ENCODE measurements around the gene TTLL7.
"Not testable (repeated sequence)": the region's sequence is repeated elsewhere in the genome, so short reads cannot be mapped to it uniquely, and the experiment has no call there.

The TTLL7 gene

DNA sequence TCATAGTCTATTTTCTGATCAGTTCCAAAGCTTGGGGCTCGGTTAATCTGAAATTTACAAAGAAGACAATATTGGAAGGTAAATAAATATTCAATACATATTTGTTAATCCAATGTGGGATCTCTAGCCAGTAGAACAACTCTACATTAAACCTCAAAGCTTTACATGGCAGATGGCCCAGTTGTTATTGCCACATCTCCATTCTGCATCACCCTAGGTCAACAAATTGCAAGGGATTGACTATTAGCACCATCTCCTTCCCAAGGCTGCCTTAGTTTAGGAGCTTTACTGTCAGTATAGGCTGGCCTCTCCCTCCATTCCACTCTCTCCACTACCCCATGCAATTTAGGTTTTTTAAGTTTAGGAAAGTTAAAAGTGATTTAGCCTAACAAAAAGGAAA is 69.7 kb downstream of the TTLL7 start:
- DNase-seq (ENCODE audit: low spot score): no peak

DNA sequence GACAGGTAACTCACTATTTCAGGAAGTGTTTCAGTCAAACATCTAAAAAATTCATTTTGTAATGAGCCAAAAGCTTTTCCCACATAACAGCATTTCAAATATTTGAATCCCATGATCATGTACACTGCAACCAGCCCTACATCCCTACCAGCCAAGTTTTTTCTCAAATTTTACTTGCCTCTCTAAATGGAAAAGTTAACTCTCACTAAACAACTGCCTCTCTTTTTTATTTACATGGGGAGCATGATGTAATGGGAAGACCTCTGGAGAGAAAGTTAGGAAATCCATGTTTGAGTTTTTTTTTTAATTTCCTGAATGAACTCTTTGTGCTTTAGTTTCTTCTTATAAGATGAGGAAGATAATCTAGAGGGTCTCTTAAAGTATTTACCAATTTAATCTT is 70.5 kb downstream of the TTLL7 start:
- DNase-seq (ENCODE audit: low spot score): no peak

DNA sequence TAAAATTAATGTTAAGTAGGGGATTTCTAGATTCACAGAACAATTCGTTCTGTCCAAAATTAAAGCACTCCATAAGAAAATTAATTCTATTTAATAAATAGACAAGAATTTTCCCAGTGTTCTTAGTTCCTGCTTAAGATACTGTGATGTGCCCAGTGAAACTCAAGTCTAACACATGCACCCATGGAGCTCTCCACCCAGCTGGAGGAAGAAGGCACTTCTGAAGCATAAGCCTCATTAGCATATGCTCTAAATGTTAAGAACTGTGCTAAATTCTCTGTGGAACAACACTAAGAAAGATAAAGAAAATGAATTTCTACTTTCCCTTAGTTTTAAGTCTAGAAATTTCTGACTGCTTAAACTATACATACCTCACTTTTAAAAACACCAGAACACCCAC is 71.2 kb downstream of the TTLL7 start:
- DNase-seq (ENCODE audit: low spot score): no peak

DNA sequence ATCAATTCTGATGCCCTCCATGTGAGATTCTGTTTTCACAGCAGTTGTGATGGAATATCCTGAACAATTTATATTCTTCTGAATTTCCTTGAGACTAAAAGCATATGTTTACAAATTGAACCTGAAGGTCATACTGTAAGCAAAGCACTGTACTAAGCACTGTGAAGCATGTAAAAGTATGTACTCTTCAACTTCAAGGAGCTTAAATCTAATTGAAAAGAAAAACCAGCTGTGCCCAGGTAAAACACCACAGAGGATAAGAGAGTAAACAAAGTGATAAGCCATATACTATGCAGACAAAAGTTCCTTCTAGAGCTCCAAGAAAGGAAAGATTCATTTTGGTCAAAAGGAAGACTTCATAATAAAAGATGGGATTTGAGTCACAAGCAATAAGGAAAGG is 71.9 kb downstream of the TTLL7 start:
- DNase-seq (ENCODE audit: low spot score): no peak

DNA sequence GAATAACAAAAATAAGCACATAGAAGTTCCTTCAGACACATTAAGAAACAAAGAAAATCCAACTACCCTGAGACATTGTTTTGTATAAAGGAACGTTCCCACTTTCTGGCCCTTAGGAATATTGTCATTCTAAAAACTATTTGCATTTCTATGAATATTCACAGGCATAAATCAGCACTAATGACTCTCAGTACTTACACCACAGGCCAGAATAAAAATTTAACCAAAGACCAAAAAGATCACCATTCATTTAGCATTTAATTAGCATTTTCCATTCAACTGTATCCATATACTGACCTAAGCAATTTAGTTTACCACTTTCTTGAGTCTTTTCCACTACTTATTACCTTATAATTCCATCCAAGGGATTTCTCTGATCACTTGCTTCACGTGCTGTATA is 75.4 kb downstream of the TTLL7 start:
- no peak for DNase-seq (ENCODE audit: low spot score)

DNA sequence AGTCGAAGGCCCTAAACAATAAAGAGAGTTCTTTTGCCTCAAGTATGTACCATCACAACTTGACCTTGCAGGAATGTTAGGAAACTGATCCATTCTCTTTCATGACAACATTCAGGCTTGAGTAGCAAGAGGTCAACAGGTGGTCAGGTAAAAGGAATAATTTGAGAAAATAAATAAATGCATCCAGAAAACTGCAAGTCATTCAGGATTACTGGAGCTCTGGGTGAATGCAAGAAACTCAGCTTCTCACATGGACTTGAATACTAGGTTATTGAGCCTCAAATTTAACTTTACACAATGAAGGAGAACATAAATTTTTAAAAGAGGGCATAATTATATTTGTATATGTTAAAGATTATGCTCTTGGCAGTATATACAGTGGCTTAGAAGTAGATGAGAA is 76.5 kb downstream of the TTLL7 start:
- no peak for DNase-seq (ENCODE audit: low spot score)

DNA sequence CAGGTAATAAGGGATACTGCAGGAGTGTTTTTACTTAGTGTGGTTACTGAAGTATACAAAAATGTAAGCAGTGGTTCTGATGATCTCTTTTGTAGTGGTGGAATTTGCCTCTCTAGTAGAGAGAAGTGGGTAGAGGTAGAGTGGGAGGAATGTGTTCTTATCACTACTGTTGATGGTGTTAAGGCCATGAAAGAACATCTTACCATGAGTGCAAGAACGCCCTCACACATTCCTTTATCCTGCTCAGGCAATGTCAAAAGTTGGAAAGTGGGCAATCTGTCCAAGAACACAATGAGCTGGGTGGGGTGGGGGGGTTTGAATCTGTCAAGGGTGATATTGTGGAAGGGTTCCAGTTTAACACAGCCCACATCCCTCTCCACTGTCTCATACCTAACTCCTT is 78.6 kb downstream of the TTLL7 start:
- no peak for DNase-seq (ENCODE audit: low spot score)

DNA sequence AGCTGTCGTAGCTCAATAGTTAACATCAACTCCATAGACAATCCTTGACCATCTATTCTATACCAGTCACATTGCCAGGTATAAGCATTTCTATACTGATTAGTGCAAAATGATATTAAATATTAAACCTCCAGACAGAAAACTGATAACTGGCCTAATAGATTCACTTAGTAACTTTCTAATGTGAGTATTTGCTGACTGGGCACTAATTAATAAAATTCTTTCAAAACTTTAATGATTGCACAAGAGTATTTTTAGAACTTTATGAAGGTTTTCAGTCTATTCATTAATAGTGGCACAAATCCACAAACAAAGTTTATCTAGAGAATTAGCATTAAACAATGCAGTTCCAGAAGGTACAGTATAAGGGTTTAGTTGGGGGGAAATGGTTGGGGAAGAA is 79.1 kb downstream of the TTLL7 start:
- no peak for DNase-seq (ENCODE audit: low spot score)

DNA sequence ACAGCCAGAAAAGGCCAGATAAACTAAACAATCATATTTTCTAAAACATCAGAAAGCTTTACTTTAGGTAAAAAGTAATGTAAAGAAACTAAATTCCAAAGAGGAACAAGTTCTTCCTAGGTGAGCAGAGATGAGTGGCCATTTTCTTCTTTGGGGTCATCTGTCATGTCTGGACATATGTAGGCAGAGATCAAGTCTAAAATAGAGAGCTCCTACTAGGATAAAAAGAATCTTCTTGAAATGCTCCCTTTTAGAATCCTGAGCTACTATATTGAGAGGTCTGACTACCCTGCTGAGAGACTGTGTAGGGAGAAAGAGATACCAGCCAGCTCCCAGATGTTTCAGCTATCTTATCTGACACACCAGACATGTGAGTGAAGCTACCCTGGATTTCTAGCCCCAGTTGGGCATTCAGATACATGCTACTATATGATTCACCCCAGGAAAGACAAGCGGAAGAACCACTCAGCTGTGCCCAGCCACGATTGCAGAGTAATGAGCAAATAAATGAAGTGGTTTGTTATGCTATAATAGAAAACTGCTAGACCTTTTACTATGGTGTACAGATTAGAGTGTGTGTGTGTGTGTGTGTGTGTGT is 80.1 kb downstream of the TTLL7 start:
- DNase-seq (ENCODE audit: low spot score): no peak

DNA sequence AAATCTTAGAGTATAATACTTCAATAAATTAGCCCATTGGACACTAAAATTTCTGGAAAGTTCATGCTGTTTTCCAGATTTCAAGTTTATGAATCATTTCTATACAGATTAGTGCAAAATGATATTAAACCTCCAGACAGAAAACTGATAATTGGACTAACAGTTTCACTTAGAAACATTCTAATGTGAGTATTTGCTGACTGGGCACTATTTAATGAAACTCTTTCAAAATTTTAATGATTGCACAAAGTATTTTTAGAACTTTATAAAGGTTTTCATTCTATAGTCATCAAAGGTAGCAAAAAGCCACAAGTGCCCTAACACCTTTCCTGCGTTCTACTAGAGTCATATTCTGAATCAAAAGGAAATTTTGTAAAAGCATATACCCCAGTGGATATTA is 81.0 kb downstream of the TTLL7 start:
- DNase-seq (ENCODE audit: low spot score): no peak

DNA sequence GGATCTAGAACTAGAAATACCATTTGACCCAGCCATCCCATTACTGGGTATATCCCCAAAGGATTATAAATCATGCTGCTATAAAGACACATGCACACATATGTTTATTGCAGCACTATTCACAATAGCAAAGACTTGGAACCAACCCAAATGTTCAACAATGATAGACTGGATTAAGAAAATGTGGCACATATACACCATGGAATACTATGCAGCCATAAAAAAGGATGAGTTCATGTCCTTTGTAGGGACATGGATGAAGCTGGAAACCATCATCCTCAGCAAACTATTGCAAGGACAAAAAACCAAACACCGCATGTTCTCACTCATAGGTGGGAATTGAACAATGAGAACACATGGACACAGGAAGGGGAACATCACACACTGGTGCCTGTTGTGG is 82.8 kb downstream of the TTLL7 start:
- DNase-seq (ENCODE audit: low spot score): not testable (repeated sequence)

DNA sequence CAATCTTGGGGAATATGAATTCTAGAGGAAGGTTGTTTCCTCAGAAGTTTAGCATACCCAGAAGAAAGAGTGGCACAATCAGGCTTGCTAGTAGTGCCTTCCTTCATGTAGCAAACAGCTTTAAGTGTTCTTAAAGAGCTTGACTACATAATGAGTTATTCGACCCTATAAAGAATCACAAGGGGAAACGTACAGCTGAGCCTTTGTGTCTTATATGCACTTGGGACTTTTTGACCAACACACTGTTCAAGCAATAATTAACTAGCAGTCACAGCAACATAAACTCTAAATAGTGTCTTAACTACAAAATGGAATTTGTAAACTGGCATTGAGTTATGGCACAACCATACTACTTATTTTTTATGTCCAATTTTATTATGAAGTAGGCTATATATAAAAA is 86.1 kb downstream of the TTLL7 start:
- no peak for DNase-seq (ENCODE audit: low spot score)

DNA sequence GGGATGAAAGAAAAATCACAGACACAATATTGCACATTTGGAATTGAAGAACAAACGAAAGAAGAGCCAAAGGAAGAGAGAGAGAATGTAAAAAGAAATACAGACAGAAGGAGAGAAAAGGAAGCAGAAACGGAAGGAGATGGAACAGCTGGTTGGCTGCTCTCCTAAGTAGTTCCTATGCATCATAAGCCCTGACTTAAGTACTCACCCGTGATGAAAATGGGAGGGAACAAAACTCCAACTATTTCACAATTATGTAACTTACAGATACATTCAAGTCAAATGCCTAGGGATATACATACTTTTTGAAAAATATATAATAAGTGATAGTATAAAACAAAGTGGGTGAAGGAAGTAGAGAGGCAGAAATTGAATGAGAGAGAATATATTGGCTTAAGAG is 88.5 kb downstream of the TTLL7 start:
- no peak for DNase-seq (ENCODE audit: low spot score)

DNA sequence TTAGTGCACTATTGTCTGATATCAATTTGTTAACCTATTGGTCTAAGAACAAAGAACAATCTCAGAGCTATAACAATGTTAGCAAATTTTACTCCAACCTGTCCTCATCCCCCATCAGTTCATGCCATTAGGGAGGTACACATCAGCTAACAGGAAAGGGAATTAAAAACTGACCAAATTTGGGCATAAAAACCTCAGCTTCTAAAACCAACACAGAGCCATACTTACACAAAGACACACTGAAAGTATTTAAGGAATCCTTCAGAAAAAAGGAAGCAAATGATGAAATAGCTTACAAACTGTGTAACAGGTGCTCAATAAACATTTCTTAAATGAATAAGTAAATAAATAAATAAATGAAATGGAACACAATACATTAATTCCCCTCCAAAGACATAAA is 89.2 kb downstream of the TTLL7 start:
- no peak for DNase-seq (ENCODE audit: low spot score)

DNA sequence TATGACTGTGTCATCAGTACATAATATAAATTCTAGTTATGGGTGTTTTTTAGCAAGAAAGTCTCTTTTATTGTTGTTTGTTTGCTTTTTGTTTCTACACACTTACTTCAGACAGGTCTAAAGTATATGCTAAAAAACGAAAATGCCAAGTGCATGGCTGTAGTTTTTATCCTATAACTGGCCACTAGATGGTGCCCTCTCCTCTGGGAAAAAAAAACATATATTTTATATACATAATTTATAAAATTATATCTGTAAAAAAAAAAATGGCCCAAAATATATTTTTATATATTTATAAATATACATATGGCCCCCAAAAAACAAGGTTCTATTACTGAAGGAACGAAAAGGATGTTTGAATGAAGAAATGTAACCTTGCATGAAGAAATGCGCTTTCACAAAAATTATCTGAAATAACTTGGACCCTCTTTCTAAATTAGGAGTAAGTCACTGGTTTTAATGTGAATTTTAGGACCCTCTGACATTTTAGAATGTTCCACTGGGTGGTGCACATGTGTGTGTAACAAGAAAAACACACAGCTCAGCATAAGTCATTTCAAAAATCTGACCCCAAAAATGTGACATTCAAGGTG is 93.5 kb downstream of the TTLL7 start:
- DNase-seq (ENCODE audit: low spot score): peak; percentile 26

DNA sequence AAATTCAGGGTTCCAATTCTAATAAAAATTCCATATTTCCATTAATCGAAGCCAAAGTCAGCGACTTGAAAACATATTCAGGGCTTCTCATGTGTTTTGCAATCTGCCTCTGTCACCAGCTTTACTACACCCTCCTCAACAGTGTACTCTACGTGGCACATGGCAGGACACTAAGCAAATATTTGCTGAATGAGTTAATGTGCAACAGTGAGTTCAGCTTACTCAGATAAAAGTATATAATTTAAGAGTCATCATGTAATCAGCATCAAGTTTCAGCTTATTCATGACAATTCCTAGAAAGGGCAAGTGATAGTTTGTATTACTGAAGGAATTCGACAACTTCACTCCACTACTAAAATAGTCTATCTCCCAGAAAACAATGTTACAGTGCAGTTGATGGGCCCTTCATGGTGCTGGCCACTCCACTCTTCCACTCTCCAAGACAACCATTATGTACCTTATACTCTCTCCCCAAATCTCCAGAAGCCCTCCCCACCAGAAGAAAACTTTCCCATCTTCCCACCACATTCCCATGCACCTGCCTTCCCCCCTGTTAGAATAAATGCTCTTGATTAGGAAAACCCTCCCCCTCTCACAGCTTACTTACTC is 97.3 kb downstream of the TTLL7 start:
- no peak for DNase-seq (ENCODE audit: low spot score)

DNA sequence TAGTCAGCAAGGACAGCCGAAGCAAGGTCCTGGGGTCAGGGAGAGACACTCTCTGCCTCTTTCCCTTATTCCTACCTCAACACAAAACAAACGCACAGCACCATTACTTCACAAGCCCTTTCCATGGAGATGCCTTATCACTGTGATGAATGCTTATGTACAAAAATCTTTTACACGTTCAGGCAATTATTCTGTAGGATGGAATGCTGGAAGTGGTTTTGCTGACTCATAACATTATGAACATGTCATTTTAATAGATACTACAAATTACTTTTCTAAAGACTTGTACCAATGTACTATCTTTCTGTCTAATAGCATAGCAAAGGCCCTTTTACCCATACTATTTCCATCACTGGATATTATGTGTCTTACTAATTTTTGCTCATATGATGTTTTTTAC is 98.4 kb downstream of the TTLL7 start:
- DNase-seq (ENCODE audit: low spot score): no peak

DNA sequence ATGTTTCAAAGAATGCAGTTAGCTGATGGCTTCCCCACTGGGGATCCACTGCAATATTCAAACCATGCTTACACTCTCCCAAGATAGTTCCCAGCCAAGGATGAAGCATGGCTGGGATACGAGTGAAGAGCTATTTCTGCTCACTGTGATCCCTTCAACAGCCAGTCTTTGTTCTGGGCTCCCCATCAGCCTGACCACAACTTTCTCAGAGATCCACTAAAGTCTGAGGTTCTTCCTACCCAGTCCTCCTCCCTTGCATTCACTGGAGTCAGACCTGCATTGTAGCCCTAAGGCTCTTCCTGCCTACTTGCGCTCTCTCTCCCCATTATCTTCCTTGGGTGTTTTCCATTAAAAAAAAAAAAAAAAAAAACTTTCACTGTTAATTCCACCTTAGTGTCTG is 101.4 kb downstream of the TTLL7 start:
- no peak for DNase-seq (ENCODE audit: low spot score)

DNA sequence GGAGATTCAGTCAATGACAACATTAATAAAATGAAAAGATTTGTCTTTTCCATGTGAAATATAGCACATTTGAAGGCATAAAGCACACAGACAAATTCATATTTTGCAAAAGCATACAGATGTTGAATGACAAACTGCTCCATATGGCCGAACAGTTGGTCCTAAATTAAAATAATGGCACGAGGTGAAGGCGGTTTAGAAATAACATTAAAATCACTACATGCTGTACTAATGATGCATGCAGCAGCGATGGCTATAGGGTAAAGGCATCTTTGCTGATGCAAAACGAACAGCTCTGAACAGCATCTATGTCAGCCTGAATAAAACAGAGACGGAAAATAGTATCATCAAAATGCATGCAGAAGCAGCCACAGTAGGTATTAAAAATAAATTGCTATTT is 102.6 kb downstream of the TTLL7 start:
- DNase-seq (ENCODE audit: low spot score): no peak

DNA sequence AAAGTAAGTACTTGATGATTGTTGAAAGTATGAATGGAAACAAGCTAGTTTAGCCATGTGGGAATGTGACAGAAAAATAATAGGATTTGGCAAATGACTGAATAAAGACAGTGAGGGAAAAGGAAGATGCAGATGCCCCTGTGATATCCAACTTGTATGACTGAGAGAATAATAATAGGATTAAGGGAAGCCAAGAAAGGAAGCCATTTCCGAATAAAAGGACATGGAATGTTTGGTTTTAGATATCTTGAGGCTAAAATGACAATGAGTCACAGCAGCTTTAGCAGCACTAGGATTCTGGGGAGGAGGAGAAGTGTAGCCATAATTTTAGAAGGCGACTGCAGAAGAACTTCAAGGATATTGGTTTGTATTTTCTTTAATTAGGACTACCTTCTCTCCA is 109.2 kb downstream of the TTLL7 start:
- DNase-seq (ENCODE audit: low spot score): no peak

DNA sequence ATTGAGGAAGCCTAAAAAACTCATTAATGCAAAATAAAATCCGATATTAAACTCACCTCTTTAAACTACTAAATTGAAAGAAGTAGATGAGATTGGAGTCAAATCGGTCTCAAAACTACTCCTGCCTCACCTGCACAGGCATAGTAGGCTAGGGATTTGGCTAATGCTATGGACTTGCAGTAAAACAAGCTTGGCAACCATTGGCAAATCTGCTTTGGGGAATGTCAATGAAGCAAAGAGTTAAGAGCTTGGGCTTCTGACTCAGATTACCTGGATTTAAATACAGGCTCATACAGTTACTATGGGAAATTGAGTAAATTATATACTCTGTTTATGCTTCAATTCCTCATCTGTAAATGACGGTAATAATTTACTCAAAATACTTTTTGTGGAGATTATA is 111.4 kb downstream of the TTLL7 start:
- no peak for DNase-seq (ENCODE audit: low spot score)

DNA sequence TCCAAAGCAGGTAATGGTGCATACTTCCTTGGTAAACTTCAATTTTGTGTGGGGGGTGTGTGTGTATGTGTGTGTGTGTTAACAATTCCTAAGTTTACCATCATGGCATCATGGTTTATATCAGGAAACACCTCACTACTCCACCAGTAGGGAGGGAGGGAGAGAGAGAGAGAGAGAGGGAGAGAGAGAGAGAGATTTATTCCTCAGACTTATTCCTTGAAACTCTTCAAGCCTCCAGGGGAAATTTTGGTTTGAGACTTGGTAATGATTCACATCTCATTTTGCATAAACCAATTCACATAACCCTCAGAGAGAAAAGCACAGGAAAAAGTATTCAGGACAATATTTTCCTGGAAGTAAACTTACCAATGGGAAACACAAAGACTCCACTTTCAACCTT is 115.0 kb downstream of the TTLL7 start:
- DNase-seq (ENCODE audit: low spot score): no peak

DNA sequence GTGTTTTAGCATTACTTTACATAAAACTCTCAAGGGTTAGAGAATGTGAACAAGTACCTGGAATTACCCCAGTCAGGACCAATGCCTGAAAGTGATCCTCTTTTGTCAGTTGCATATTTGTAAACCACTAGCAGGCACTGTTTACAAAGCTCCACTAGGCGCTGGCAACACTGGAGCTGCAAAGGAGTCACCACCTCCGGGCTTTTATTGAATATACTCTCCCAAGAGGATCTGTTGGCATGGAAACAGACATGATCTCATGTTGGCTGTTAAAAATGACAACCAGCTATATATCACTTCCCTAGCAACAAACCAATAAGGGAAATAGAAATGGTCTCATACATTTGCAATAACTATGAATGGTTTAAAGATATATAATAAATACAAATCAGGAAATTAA is 116.0 kb downstream of the TTLL7 start:
- DNase-seq (ENCODE audit: low spot score): no peak

DNA sequence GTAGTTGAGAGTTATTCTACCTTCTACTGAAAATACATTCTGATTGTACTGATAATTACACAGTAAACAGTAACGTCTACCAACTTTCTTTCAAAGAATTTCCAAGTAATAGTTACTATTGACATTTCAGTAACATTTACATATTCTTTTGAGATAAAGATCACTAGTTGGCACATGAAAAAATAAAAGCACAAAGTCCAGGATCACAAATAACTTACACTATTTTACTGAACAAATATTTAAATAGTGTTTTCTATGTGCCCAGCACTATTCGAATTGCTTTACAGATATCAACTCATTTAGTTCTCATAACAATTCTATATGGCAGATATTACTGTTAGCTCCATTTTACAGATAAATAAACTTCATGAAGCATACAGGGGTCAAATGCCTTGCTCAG is 126.4 kb downstream of the TTLL7 start:
- DNase-seq (ENCODE audit: low spot score): no peak
